Measurements from ENCODE around the gene CITED2. TPM values are rescaled to one million over a fixed set of nuclear protein-coding genes. Genes with fewer than 3 reads are reported as not detected.
A peak's percentile ranks its signal among the peaks of the same experiment; 100 is the strongest.

The CITED2 gene
- total RNA-seq, 1 donor from 2014 or later: 105 TPM

DNA sequence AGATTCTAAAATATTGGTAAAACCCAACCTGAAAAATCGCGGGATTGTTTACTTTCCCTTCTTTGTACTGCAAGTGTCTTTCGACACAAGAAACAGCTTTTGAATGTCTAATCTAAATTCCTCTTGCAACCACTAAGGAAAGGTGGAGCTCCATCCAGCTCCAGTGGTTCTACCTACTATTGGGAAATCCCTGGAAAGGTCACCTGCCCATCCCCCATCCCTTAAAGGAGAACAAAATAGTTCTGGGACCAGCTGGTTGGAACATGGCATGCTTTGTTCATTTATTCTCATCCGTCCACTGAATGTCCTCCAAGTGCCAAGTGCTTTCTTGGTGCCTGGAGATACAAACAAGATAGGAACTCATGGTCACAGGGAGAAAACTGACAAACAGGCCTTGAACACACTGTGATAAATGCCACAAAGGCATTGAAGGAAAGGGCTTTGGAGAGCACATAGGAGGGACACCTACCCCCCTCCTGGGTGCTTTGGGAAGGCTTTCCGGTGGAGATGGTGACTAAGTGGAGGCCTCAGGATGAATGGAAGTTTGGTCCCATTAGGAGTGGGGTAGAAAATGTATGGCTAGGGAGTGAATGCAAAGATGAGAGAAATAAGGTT lies 2.3 kb upstream of the CITED2 start:
- Histone ChIP-seq H3K4me1 (peaks cover 44% of the 10 kb centered on the region), H3K27ac (replicated peaks) (peak overlapping the region; percentile 96), H3K9me3 (replicated peaks) (no peaks in the 10 kb centered on the region), H3K4me3 (peak overlapping the region; percentile 91), H3K27me3 (ENCODE audit: low read depth) (no peaks in the 10 kb centered on the region), H3K36me3 (peaks cover 8% of the 10 kb centered on the region)
- intact Hi-C loops (cut with micrococcal nuclease): loop anchor here (10.0 kb wide), 3 partner anchors 378 to 1068 kb away; no protein-coding TSS in a partner anchor
- DNase-seq: no peak
- TF ChIP-seq, protein P1, sequence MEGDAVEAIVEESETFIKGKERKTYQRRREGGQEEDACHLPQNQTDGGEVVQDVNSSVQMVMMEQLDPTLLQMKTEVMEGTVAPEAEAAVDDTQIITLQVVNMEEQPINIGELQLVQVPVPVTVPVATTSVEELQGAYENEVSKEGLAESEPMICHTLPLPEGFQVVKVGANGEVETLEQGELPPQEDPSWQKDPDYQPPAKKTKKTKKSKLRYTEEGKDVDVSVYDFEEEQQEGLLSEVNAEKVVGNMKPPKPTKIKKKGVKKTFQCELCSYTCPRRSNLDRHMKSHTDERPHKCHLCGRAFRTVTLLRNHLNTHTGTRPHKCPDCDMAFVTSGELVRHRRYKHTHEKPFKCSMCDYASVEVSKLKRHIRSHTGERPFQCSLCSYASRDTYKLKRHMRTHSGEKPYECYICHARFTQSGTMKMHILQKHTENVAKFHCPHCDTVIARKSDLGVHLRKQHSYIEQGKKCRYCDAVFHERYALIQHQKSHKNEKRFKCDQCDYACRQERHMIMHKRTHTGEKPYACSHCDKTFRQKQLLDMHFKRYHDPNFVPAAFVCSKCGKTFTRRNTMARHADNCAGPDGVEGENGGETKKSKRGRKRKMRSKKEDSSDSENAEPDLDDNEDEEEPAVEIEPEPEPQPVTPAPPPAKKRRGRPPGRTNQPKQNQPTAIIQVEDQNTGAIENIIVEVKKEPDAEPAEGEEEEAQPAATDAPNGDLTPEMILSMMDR (IDR thresholded peaks at IDR 0.05; ENCODE audit: borderline replicate concordance): peak; percentile 24

DNA sequence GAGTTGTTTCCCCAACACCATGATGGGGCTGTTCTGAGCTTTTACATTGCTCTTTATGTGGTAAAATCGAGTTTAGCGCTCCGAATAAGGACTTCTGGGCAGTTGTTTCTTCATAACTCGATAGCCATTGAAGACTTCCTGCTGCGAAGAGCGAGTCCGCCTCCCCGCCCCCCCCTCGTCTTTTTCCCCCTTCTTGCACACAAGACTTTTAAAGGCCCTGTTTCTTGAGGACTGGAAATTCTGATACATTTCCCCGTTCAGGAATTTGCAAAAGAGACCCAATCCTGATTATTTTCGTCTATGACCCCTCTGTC lies 1.5 kb upstream of the CITED2 start:
- peak overlapping the region; percentile 91 for H3K4me3 ChIP-seq
- peaks cover 8% of the 10 kb centered on the region for H3K36me3 ChIP-seq
- TF ChIP-seq, protein P1 (IDR thresholded peaks at IDR 0.05; ENCODE audit: borderline replicate concordance): no peak
- peak overlapping the region; percentile 96 for H3K27ac ChIP-seq (replicated peaks)
- intact Hi-C loops (cut with micrococcal nuclease): loop anchor here (10.0 kb wide), 3 partner anchors 379 to 1069 kb away; no protein-coding TSS in a partner anchor
- no peaks in the 10 kb centered on the region for H3K9me3 ChIP-seq (replicated peaks)
- peaks cover 47% of the 10 kb centered on the region for H3K4me1 ChIP-seq
- DNase-seq: peak; percentile 47
- H3K27me3 ChIP-seq (ENCODE audit: low read depth): no peaks in the 10 kb centered on the region

DNA sequence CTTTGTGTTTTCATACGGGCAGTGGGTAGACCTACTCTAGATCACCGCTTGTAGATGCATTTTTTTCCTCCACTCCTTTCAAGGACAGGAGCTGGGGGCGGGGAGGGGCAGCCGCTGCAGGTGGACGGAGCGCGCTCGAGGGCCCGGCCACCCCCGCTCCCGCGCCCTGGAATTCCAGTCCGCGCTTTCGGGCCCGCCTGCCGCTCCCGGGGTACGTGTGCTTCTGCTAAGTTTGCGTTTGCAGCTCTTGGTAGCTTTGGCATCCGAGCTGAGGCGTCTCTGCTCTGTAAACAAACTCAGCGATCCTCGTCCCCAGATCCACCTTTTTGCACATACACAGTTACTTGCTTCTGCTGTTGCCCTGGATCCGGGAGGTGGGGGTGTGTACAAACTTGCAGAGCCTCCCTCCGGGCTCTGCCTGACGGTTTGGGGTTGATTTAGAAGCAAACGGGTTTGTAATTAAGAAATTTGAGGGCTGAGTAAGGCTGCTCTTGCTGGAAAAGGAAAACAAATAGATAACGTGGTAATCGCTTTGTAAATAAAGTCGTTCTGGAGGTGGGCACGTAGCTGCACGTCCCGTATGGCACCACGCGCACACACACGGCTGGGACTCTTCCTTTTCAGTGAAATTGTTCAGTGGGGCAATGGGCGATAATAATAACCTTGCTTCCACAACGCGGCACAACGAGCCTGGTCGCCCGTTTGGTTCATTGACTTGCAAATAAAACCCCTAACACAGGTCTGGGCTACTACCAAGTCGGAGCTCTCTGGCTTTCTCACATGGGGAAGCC lies 973 bp upstream of the CITED2 start:
- Histone ChIP-seq H3K36me3 (peaks cover 8% of the 10 kb centered on the region), H3K27me3 (ENCODE audit: low read depth) (no peaks in the 10 kb centered on the region), H3K4me3 (peak overlapping the region; percentile 91), H3K9me3 (replicated peaks) (no peaks in the 10 kb centered on the region), H3K27ac (replicated peaks) (peak overlapping the region; percentile 96), H3K4me1 (peaks cover 52% of the 10 kb centered on the region)
- TF ChIP-seq, protein P1 (IDR thresholded peaks at IDR 0.05; ENCODE audit: borderline replicate concordance): no peak
- peak; percentile 91 for DNase-seq
- intact Hi-C loops (cut with micrococcal nuclease): loop anchor here (10.0 kb wide), 3 partner anchors 379 to 1069 kb away; no protein-coding TSS in a partner anchor

DNA sequence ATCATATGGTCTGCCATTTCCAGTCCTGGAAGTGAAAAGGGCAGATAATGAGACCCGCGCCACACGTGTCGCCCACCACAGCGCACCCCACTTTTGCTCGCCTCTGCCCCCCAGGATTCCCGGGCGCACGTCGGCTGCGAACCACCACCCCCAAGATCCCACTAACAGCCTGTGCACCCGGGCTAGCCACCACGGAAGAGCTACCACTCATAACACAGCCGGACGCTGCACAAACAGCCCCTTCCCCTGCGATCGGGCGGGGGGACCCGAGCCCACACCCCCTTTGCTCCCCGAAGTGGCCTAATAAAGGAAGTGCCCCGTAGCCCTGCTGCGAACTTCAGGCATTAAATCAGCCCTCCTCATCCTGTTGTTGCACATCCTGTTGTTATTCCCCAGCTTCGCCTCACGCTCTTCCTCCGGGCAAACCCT lies 506 bp downstream of the CITED2 start:
- intact Hi-C loops (cut with micrococcal nuclease): loop anchor here (10.0 kb wide), 3 partner anchors 381 to 1071 kb away; no protein-coding TSS in a partner anchor
- H3K4me3 ChIP-seq: peak overlapping the region; percentile 91
- no peak for DNase-seq
- H3K27me3 ChIP-seq (ENCODE audit: low read depth): no peaks in the 10 kb centered on the region
- TF ChIP-seq, protein P1 (IDR thresholded peaks at IDR 0.05; ENCODE audit: borderline replicate concordance): no peak
- peaks cover 67% of the 10 kb centered on the region for H3K4me1 ChIP-seq
- H3K36me3 ChIP-seq: peaks cover 8% of the 10 kb centered on the region
- H3K27ac ChIP-seq (replicated peaks): peak overlapping the region; percentile 96
- H3K9me3 ChIP-seq (replicated peaks): no peaks in the 10 kb centered on the region

DNA sequence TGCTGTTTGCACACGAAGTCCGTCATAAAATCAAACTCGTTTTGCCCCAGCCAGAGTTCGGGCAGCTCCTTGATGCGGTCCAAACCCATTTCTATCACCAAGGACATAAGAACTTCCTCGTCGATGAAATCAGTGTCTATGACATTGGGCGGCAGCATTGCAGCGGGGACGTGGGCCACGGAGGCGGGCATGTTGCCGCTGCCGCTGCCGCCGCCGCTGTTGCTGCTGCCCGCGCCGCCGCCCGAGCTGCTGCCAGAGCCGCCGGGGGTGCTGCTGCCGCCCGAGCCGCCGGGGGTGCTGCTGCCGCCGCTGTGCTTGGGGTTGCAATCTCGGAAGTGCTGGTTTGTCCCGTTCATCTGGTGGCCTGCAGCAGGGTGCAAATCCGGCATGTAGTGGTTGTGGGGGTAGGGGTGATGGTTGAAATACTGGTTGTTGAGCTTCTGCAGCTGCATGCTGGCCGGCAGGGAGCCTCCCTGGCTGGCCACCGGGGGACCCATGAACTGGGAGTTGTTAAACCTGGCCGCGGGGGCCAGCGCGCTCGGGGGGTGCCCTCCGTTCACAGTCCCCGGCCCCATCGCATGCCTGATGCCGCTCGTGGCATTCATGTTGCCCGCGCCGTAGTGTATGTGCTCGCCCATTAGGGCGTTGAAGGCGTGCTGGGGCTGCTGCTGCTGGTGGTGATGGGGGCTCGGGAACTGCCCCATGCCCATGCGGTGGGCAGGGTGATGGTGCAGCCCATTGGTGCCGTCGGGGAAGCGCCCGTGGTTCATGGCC lies 1.1 kb downstream of the CITED2 start:
- H3K4me1 ChIP-seq: peaks cover 73% of the 10 kb centered on the region
- TF ChIP-seq, protein P1 (IDR thresholded peaks at IDR 0.05; ENCODE audit: borderline replicate concordance): peak; percentile 48

More for the DNA sequence above, 1.1 kb downstream of the CITED2 start:
- peak overlapping the region; percentile 96 for H3K27ac ChIP-seq (replicated peaks)
- peaks cover 8% of the 10 kb centered on the region for H3K36me3 ChIP-seq
- H3K9me3 ChIP-seq (replicated peaks): no peaks in the 10 kb centered on the region
- no peaks in the 10 kb centered on the region for H3K27me3 ChIP-seq (ENCODE audit: low read depth)
- intact Hi-C loops (cut with micrococcal nuclease): loop anchor here (10.0 kb wide), 3 partner anchors 381 to 1071 kb away; no protein-coding TSS in a partner anchor
- peak; percentile 68 for DNase-seq
- peak overlapping the region; percentile 91 for H3K4me3 ChIP-seq
